GM18505 (cell line): Measurements from ENCODE around the gene NPIPB12.
A peak's percentile ranks its signal among the peaks of the same experiment; 100 is the strongest.
"Not testable (repeated sequence)": the region's sequence is repeated elsewhere in the genome, so short reads cannot be mapped to it uniquely, and the experiment has no call there.

Experiments used
- ATAC-seq: cut with Tn5 transposase; IDR thresholded peaks from one replicate; pipeline ENCODE4 v1.9.1; 2021; ENCODE audit not compliant: unreplicated experiment

NPIPB12 gene

DNA sequence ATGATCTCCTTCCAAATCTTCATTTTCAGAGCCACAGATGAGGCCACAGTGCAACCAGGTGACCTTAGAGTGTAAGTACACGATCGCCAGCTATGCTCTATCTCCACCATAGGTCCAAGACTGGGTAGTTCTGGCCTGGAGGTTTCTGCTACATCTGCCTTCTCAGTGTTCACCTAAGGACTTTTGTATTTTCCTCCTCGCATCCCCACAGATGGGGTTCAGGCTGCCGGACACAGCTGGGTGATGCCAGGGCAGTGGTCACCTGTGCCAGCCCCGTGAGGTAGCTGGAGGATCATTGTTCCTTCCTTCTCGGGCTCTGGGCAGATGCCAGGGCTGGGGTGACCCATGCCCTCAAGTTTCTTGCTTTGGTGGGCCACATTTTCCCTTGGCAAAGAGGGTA, at the start of gene NPIPB12:
NPIPB12 (minus strand) TSS at position 101 of the 400 bp plus-strand sequence.
- not testable (repeated sequence) for ATAC-seq

DNA sequence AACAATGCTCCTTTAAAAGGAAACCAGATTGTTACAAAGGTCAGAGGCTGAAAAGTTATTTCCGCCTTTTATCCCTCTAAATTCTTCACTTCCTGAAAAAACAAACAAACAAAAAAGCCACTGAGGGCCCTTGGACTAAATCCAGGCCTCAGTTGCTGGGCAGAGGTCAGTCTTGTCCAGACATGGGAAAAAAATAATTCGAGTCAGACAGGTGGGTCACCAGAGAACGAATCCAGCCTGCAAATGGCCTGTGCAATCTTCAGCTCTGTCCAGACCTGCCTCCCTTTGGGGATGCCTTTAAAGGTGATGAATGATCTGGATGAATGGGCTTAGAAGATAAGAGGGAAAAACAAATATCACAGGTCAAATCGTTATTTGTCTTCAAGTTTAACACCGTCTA, 15.3 kb upstream of the NPIPB12 start:
- not testable (repeated sequence) for ATAC-seq

DNA sequence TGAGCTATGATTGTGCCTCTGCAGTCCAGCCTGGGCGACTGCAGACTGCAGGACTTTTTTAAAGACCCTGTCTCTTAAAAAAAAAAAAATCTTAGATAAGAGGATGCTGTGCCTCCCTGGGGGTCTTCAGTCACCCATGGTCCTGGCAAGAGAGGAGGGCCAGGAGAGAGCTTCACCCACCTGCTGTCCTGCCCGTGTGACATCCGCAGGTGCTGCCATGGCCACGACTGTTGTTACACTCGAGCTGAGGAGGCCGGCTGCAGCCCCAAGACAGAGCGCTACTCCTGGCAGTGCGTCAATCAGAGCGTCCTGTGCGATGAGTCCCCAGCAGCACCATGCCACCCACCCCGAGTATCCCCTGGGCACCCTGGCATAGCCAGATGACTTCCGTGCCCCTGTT, 23.9 kb downstream of the NPIPB12 start:
- not testable (repeated sequence) for ATAC-seq

DNA sequence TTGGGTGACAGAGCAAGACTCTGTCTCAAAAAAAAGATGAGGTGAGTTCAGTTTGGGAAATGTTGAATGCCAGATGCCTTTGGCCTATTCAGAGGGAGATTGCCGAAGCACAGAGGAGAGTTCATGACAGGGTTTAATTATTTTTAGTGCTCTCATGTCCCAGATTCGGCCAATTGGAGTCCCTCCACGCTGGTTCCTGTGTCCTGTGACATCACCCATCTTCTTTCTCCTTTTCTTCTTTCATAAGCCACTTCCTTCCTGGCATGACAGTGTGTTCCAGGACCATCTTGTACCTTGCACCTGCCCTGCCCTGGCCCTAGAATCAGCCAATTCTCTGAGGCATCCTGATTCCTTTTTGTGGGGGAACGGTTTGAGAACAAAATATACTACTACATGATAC, 34.1 kb downstream of the NPIPB12 start:
- ATAC-seq, result not testable (repeated sequence)

- ATAC-seq, result not testable (repeated sequence)
Observed at GRCh38 chr16:29469660-29470059, 36.5 kb downstream of the NPIPB12 start.

GRCh38 chr16:29467654-29468366, 38.4 kb downstream of the NPIPB12 start:
- not testable (repeated sequence) for ATAC-seq

DNA sequence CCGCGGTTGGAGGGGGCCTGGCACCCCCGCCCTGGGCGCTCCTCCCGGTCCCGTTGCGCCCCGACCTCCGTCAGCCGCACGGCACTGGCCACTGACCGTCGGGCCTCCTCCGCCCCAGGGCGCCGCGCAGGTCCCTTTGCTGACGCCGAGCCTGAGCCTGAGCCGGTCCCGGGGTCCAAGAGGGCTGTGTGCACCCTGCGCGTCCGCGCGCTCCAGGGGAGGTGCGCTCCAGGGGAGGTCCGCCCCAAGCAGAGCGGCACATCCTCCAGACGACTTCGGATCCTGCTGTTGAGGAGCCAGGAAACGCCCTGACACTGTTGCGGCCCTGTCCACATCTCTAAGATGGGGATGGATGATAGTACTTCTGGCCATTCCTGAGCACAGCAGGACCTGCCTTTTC, 39.3 kb downstream of the NPIPB12 start:
- not testable (repeated sequence) for ATAC-seq

DNA sequence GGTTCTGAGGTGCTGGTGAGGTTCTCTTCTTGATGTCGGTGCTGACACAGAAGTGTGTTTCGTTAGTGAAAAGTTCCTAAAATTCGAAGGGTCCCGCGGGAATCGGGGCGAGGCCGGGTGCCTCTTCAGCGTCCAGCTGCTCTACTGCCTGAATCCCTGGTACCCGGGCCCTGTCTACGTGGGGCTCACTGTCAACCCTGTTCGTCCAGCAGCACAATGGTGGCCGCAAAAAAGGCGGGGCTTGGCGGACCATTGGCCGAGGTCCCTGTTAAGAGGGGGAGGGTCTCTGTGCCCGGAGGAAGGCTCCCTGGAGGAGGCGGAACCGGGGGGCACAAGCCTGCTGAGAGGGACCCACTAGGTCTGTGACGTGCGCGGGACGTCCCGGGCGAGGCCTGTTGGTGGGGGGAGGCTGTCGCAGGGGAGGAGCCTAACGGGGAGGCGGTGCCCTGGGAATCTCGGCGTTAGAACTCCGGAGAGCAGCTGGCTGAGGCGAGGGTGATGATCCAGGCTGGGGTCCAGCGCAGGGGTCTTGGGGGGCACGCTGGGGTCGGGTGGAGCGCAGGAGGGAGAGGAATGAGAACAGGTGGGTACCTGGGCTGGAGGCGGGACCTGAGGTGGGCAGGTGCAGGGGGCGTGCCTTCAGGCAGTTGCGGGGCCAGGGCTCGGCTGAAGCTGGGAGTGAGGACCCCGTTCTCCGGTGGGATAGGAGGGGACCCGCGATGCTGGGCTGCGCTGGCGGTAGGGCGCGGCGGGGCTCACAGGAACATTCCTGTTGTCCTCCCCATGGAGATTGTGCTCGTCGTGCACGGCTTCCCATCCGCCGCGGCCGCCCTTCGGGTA, 40.0 kb downstream of the NPIPB12 start:
- ATAC-seq, result not testable (repeated sequence)

GRCh38 chr16:29460647-29461030, 45.6 kb downstream of the NPIPB12 start:
- not testable (repeated sequence) for ATAC-seq

GRCh38 chr16:29459706-29460646, 46.2 kb downstream of the NPIPB12 start, which contains the start of gene SULT1A4:
SULT1A4 (plus strand) TSS chr16:29459913; CDS start chr16:29461386, 1,473 bp downstream.
- ATAC-seq, result not testable (repeated sequence)

DNA sequence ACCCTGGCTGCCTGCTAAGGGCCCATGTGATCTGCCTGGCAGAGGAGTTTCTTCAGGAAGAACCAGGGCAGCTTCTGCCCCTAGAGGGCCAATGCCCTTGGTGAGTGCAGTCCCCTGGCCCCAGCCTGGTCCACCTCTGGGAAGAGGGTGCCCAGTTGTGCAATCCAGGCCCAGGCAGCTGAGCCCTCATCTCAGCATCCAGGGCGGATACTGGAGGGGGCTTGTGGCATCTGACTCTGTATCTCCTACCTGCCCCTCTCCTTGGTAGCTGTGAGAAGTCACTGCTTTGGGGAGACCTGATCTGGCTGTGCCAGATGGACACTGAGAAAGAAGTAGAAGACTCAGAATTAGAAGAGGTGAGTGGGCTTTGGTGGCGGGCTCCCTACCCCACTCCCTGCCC, 48.5 kb downstream of the NPIPB12 start:
- ATAC-seq, result not testable (repeated sequence)

GRCh38 chr16:29454828-29455227, 51.4 kb downstream of the NPIPB12 start:
- ATAC-seq, result peak; percentile 55

- peak; percentile 78 for ATAC-seq
Observed at GRCh38 chr16:29454269-29454668, 51.9 kb downstream of the NPIPB12 start, which contains the start of the genes BOLA2 and SLX1B. BOLA2 (minus strand) TSS chr16:29454351; CDS start chr16:29454253, 98 bp downstream. SLX1B (plus strand) TSS chr16:29454533.

DNA sequence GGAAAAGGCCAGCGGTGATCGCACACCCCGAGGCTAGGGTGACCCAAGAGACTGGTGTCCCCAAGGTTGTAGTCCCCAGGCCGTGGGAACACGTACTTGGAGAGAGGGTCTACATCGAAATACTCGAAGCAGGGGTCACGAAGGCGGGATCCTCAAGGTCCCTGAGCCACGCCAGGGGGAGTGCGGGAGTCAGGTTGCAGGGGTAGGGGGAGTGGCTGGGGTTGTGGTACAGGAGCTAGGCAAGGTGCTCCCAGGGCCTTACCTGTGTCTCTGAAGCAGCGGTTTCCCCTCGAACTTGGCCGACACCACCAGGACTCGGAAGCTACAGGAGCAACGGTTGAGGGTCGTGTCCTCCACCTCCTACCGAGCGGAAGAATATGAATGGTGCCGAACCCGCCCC, 52.5 kb downstream of the NPIPB12 start:
- ATAC-seq, result not testable (repeated sequence)
